Measurements from ENCODE around the gene SORL1-AS1.

The SORL1-AS1 gene

DNA sequence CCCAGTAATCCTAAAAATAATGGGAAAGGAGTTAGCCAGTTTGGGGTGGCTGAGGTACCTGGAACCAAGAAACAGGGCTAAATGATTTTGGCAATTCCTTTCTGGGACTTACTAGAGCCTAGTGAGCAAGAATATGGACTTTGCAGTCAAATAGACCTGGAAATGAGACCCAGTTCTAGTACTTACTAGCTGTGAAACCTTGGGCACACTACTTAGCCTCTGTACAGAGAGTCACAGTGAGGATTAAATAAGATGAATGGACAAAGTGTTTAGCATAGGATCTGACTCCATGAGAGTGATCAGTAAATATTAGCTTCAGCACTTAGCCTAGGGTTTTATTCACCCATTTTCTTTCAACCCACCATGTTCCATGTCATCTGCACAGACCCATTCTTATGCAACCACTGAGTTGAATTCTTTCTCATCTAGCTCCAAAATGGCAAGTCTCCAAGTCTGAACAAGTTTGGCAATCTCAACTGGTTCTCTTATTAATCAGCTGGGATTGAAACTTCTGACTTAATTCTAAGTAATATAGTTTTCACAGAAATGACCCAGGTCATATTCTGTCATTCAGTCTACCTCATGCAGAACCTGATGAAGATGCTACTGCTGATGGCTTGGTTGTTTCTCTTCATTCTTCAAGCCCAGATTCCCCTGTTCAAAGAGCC, 15.6 kb downstream of the SORL1-AS1 start:
- no peaks in the 10 kb centered on the region for H3K9me3 ChIP-seq (replicated peaks in 1 of 2; ENCODE audit: control insufficient read depth in 1 of 2, insufficient read depth in 1 of 2, low read length in 2 of 2)
- peaks cover 49% of the 10 kb centered on the region for H3K4me1 Mint-ChIP-seq
- H4K20me1 ChIP-seq (ENCODE audit: insufficient read depth, low read length), result no peaks in the 10 kb centered on the region
- H3K4me3 ChIP-seq (replicated peaks in 1 of 3; ENCODE audit: low read depth in 2 of 3, low read length in 3 of 3), result peak overlapping the region in 1 of 3 experiments; percentile 41
- H3K9ac ChIP-seq (ENCODE audit: insufficient read depth, low read length, poor library complexity, severe bottlenecking), result no peak overlapping the region
- peaks cover 0 to 2% (median 0%) of the 10 kb centered on the region in 3 donors for H3K27me3 Mint-ChIP-seq (ENCODE audit: low read depth in 3 of 3)
- no peaks in the 10 kb centered on the region for H3K79me2 ChIP-seq (ENCODE audit: insufficient read depth, low read length)
- no peaks in the 10 kb centered on the region for H3K27me3 ChIP-seq (ENCODE audit: control insufficient read depth in 2 of 2, insufficient read depth in 2 of 2, low read length in 2 of 2)
- no peaks in the 10 kb centered on the region for H3K9me3 Mint-ChIP-seq
- peak overlapping the region; percentile 46 for H3K4me2 ChIP-seq (replicated peaks; ENCODE audit: extremely low read depth, low read length, poor library complexity, severe bottlenecking)
- intact Hi-C loops (cut with micrococcal nuclease), result no loop called here
- H3K27ac Mint-ChIP-seq, result peak overlapping the region; percentile 86 to 97 (median 93)
- H2AFZ ChIP-seq (ENCODE audit: insufficient read depth, low read depth, low read length, poor library complexity, severe bottlenecking), result no peak overlapping the region
- peak; percentile 51 to 81 (median 53) for DNase-seq
- H3K36me3 Mint-ChIP-seq, result no peaks in the 10 kb centered on the region
- TF ChIP-seq, protein P1, sequence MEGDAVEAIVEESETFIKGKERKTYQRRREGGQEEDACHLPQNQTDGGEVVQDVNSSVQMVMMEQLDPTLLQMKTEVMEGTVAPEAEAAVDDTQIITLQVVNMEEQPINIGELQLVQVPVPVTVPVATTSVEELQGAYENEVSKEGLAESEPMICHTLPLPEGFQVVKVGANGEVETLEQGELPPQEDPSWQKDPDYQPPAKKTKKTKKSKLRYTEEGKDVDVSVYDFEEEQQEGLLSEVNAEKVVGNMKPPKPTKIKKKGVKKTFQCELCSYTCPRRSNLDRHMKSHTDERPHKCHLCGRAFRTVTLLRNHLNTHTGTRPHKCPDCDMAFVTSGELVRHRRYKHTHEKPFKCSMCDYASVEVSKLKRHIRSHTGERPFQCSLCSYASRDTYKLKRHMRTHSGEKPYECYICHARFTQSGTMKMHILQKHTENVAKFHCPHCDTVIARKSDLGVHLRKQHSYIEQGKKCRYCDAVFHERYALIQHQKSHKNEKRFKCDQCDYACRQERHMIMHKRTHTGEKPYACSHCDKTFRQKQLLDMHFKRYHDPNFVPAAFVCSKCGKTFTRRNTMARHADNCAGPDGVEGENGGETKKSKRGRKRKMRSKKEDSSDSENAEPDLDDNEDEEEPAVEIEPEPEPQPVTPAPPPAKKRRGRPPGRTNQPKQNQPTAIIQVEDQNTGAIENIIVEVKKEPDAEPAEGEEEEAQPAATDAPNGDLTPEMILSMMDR (IDR thresholded peaks at IDR 0.05), result no peak
- peak overlapping the region in 1 of 2 donors; percentile 29 for H3K4me3 Mint-ChIP-seq
- peak overlapping the region in 1 of 2 donors; percentile 85 for H3K27ac ChIP-seq (ENCODE audit: low read depth in 1 of 2, low read length in 2 of 2)
- peaks cover 51 to 52% of the 10 kb centered on the region in 2 donors for H3K4me1 ChIP-seq (ENCODE audit: control insufficient read depth in 1 of 2, insufficient read depth in 2 of 2, low read length in 2 of 2)
- no peaks in the 10 kb centered on the region for H3K36me3 ChIP-seq (replicated peaks in 1 of 2; ENCODE audit: control insufficient read depth in 1 of 2, insufficient read depth in 2 of 2, low read length in 2 of 2)

DNA sequence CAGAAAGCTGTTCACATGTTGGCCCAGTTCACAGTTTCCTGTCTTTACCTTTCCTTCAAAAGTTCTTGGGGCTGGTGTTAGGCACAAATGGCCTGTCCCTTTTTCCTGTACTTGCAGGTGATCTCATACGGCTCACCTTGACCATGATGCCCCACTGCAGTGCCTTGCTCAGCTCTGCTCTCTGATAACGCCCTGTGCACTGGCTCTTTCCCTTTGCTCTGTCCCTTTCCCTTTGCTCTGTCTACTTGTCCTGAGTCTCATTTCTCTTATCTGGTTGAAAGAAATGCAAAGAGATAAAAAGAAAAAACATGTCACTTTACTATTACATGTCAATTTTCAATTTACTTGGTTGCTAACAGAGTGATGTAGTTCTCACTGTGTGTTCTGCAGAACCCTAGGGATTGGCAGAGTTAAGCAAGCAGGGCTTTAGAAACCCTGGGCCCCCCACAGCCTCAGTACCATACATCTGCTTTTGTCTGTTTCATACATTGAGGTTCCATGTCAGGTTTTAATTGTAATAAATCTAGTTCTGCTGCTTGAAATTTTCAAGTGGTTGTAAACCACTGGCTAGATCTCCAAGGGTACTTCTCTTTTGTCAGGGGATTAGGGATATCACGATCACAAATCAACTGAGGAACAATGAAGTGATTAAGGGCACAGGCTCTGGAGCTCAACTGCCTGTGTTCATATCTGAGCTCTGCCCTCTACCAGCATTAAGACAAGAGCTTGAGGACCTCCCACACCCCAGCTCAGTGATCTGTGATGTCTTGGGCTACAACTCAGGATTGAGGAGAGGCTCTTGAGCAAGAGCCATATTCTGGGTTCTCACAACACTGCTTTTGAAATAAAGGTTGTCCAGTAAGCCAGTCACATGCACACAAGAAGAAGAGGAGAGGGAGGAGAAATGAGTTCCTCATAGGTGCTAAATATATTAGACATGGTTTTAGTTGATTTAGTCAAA, 16.9 kb downstream of the SORL1-AS1 start:
- TF ChIP-seq, protein P1 (IDR thresholded peaks at IDR 0.05), result no peak
- Histone ChIP-seq H3K4me1 (ENCODE audit: control insufficient read depth in 1 of 2, insufficient read depth in 2 of 2, low read length in 2 of 2) (peaks cover 51 to 52% of the 10 kb centered on the region in 2 donors), H4K20me1 (ENCODE audit: insufficient read depth, low read length) (no peaks in the 10 kb centered on the region), H3K4me2 (replicated peaks; ENCODE audit: extremely low read depth, low read length, poor library complexity, severe bottlenecking) (peak overlapping the region; percentile 30), H3K4me3 (replicated peaks in 1 of 3; ENCODE audit: low read depth in 2 of 3, low read length in 3 of 3) (peak overlapping the region in 1 of 3 experiments; percentile 46), H3K9ac (ENCODE audit: insufficient read depth, low read length, poor library complexity, severe bottlenecking) (peak overlapping the region; percentile 25), H3K9me3 (replicated peaks in 1 of 2; ENCODE audit: control insufficient read depth in 1 of 2, insufficient read depth in 1 of 2, low read length in 2 of 2) (no peaks in the 10 kb centered on the region), H2AFZ (ENCODE audit: insufficient read depth, low read depth, low read length, poor library complexity, severe bottlenecking) (peak overlapping the region; percentile 51), H3K79me2 (ENCODE audit: insufficient read depth, low read length) (no peaks in the 10 kb centered on the region), H3K36me3 (replicated peaks in 1 of 2; ENCODE audit: control insufficient read depth in 1 of 2, insufficient read depth in 2 of 2, low read length in 2 of 2) (no peaks in the 10 kb centered on the region), H3K27me3 (ENCODE audit: control insufficient read depth in 2 of 2, insufficient read depth in 2 of 2, low read length in 2 of 2) (no peaks in the 10 kb centered on the region), H3K27ac (ENCODE audit: low read depth in 1 of 2, low read length in 2 of 2) (peak overlapping the region; percentile 47 to 85)
- 44% methylated on average over 2 of the region's 3 CpGs for WGBS (ENCODE audit: insufficient coverage)
- peak overlapping the region; percentile 88 to 97 (median 94) for H3K27ac Mint-ChIP-seq
- no peaks in the 10 kb centered on the region for H3K36me3 Mint-ChIP-seq
- peaks cover 49% of the 10 kb centered on the region for H3K4me1 Mint-ChIP-seq
- H3K9me3 Mint-ChIP-seq, result no peaks in the 10 kb centered on the region
- peak overlapping the region in 1 of 2 donors; percentile 62 for H3K4me3 Mint-ChIP-seq
- peaks cover 0 to 2% (median 0%) of the 10 kb centered on the region in 3 donors for H3K27me3 Mint-ChIP-seq (ENCODE audit: low read depth in 3 of 3)
- intact Hi-C loops (cut with micrococcal nuclease), result no loop called here
- peak; percentile 63 to 86 (median 66) for DNase-seq
